ENCODE data around the gene NANS. TPM values are rescaled to one million over a fixed set of nuclear protein-coding genes. Genes with fewer than 3 reads are reported as not detected.

Gene NANS
- total and polyA plus RNA-seq, 2 of the 8 experiments (the other 6 are each of a cell fraction or from before 2014, with no cell fraction given) = 56.5 to 67.3 TPM

DNA sequence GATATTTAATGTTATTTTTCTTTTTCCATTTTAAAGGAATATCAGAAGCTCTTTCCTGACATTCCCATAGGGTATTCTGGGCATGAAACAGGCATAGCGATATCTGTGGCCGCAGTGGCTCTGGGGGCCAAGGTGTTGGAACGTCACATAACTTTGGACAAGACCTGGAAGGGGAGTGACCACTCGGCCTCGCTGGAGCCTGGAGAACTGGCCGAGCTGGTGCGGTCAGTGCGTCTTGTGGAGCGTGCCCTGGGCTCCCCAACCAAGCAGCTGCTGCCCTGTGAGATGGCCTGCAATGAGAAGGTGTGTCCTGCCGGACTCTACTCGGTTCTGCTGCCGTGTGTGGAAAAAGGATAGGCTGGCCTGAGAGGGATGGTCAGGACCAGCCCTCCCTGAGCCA is 24.2 kb downstream of the NANS start (continued):
- TF ChIP-seq CTBP2 (IDR thresholded peaks at IDR 0.05; ENCODE audit: borderline replicate concordance, insufficient read depth, insufficient read length, low read length) = no peak
